Activated T-cell treated with anti-CD3 and anti-CD28 coated beads, Interleukin-2, amount 50 U/mL, for 4 hours (primary cell): Measurements from ENCODE around the gene EVL. TPM values are rescaled to one million over a fixed set of nuclear protein-coding genes. Genes with fewer than 3 reads are reported as not detected.
A peak's percentile ranks its signal among the peaks of the same experiment; 100 is the strongest.
"Not testable (repeated sequence)": the region's sequence is repeated elsewhere in the genome, so short reads cannot be mapped to it uniquely, and the experiment has no call there.

Source experiments
- ATAC-seq, 2 donors: fragments of 200-7000 bp; cut with Tn5 transposase; one replicate each; pipeline ENCODE4 v1.10.0; 2021
- DNase-seq: peaks from one replicate; pipeline ENCODE4 v3.0.0-alpha.2; 2020
- H3K27me3 Mint-ChIP-seq: one replicate; pipeline ENCODE4 v1.8.0; 2021; ENCODE audit warnings: low read depth, mixed read lengths
- H3K36me3 Mint-ChIP-seq: one replicate; pipeline ENCODE4 v1.8.0; 2022; ENCODE audit warnings: mixed read lengths; ENCODE audit not compliant: insufficient read depth
- H3K4me1 Mint-ChIP-seq: one replicate; pipeline ENCODE4 v1.8.0; 2021; ENCODE audit warnings: low read depth, mixed read lengths
- H3K4me3 Mint-ChIP-seq: one replicate; pipeline ENCODE4 v1.8.0; 2021; ENCODE audit warnings: mild to moderate bottlenecking, moderate library complexity, mixed read lengths
- H3K9me3 Mint-ChIP-seq: one replicate; pipeline ENCODE4 v1.8.0; 2021; ENCODE audit warnings: mixed read lengths
- total RNA-seq, 3 donors: library from RNA; stranded (reverse); gene quantifications; one replicate each; pipeline ENCODE4 v1.2.1, GENCODE V29; 2021

The EVL gene
- total RNA-seq, 3 donors from 2014 or later, result 79.4 to 112 (median 107) TPM

- peak in 1 of 2 donors; percentile 2 for ATAC-seq
- no peak overlapping the region for H3K4me3 Mint-ChIP-seq
These were observed 82.7 kb downstream of the EVL start for GRCh38 chr14:100147691-100148464.

DNA sequence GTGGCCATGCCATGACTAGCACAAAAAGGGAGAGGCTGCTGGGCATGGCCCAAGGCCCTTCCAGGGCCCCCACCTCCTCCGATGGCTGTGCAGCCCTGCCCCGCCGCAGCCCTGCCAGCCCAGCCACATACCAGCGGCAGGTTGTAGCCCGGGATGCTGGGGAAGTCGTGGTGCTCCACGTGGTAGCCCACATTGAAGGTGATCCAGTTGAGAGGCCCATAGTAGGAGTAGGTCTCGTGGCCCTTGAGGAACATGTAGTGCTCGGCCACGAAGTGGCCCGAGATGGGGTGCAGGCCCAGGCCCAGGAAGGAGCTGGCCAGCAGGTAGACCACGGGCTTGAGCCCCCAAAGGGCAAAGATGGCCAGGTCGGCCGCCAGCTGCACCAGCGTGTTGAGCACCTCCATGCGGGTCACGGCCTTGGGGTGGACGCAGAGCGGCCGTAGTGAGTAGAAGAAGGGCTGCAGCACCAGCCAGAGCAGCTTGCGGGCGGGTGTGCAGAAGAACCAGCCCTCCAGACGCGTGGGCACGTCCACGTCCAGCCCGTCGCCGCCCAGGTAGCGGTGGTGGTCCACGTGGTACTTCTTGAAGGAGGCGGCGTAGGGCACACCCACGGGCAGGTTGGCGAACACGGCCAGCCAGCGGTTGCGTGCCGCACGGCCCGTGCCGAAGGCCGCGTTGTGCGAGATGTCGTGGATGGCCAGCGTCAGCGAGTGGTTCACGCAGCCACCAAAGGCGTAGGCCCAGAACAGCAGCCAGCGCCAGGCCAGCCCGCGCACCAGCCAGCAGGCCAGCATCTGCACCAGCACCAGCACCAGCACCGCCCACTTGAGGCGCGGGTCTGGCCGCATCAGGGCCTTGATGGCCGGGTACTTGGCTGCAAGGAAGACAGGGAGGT is 83.9 kb downstream of the EVL start:
- DNase-seq (no peak), ATAC-seq (no peak)
- Mint-ChIP-seq H3K36me3 (no peaks in the 10 kb centered on the region), H3K4me3 (no peak overlapping the region), H3K9me3 (no peaks in the 10 kb centered on the region), H3K27me3 (no peaks in the 10 kb centered on the region), H3K4me1 (peaks cover 16% of the 10 kb centered on the region)

More at GRCh38 chr14:100147691-100148464, 82.7 kb downstream of the EVL start:
- Mint-ChIP-seq H3K27me3 (no peaks in the 10 kb centered on the region), H3K4me1 (peaks cover 16% of the 10 kb centered on the region), H3K9me3 (no peaks in the 10 kb centered on the region), H3K36me3 (no peaks in the 10 kb centered on the region)
- DNase-seq, result no peak

- ATAC-seq, result no peak
- no peak overlapping the region for H3K4me3 Mint-ChIP-seq
- peaks cover 16% of the 10 kb centered on the region for H3K4me1 Mint-ChIP-seq
- H3K36me3 Mint-ChIP-seq, result peaks cover 2% of the 10 kb centered on the region
- H3K27me3 Mint-ChIP-seq, result no peaks in the 10 kb centered on the region
- peaks cover 3% of the 10 kb centered on the region for H3K9me3 Mint-ChIP-seq
- no peak for DNase-seq
These were observed 84.8 kb downstream of the EVL start for GRCh38 chr14:100149851-100150611.

DNA sequence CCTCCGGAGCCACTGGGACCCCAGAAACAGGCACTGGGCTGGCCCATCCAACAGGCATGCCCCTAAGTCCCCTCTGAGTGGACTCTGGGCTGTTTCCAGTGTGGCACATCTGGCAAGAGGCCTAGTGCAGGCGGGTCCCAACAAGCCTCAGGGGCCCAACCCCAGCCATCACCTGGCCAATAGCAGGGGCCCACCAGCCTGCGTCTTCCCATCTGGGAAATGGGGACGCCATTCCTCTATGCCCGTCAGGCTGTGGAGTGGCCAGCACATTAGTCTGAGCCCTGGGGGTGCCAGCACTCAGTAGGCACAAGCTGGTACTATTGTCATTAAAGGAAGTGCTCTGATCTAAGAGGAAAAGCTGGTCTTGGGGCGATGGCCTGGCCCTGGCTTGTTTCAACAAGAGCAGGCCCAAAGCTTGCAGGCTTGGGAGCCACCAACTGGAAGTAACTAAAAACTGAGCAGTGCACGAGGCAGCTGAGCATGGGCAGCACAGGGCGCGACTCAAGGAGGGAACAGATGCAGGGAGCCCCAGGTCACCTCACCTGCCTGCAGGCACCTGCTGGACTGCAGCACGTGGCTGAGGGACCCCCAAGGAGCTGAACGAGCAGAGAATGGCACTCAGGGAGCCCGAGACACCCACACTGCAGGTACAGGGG is 85.8 kb downstream of the EVL start:
- H3K4me1 Mint-ChIP-seq, result peaks cover 16% of the 10 kb centered on the region
- ATAC-seq (no peak), DNase-seq (no peak)
- peaks cover 6% of the 10 kb centered on the region for H3K9me3 Mint-ChIP-seq
- H3K36me3 Mint-ChIP-seq, result peaks cover 3% of the 10 kb centered on the region
- H3K4me3 Mint-ChIP-seq, result no peak overlapping the region
- no peaks in the 10 kb centered on the region for H3K27me3 Mint-ChIP-seq

DNA sequence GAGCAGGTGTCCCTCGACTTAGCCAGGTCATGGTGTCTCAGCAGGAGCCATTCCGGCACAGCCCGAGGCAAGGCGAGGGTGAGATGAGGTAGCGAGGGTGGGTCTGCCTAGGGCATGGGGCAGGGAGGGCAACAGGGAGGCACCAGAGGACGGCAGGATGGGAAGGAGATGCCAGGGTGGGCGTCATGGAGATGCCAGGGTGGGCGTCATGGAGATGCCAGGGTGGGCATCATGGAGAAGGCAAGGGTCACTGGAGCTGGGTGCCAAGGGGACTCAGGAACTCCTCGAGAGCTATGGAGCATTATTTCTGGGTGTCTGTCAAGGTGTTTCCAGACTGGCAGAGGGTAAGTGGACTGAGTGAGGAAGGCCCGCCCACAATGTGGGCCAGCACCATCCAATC is 86.9 kb downstream of the EVL start:
- Mint-ChIP-seq H3K4me3 (no peak overlapping the region), H3K27me3 (peaks cover 2% of the 10 kb centered on the region), H3K9me3 (peaks cover 6% of the 10 kb centered on the region), H3K4me1 (peaks cover 11% of the 10 kb centered on the region), H3K36me3 (peaks cover 3% of the 10 kb centered on the region)
- ATAC-seq (no peak), DNase-seq (no peak)

DNA sequence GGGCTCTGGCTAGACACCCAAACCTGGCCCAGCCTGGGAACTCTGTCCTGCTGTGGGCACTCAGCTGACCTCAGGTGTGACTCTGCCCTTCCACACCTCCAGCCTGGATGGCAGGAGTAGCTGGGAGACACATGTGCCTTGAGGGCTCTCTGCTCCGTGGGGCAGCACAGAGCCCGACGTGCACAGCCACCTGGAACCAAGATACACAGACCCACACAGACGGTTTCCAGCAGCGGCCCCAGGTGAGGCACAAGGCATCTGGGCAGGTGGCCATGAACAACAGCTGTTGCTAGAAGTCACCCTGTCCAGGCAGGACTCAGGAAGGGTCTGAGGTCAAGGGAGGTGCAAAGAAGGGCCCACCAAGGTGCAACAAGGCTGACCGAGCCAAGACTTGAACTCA is 88.3 kb downstream of the EVL start:
- Mint-ChIP-seq H3K9me3 (peaks cover 6% of the 10 kb centered on the region), H3K27me3 (peaks cover 11% of the 10 kb centered on the region), H3K4me3 (no peak overlapping the region), H3K4me1 (peaks cover 1% of the 10 kb centered on the region), H3K36me3 (peaks cover 3% of the 10 kb centered on the region)
- no peak for ATAC-seq
- DNase-seq, result no peak

DNA sequence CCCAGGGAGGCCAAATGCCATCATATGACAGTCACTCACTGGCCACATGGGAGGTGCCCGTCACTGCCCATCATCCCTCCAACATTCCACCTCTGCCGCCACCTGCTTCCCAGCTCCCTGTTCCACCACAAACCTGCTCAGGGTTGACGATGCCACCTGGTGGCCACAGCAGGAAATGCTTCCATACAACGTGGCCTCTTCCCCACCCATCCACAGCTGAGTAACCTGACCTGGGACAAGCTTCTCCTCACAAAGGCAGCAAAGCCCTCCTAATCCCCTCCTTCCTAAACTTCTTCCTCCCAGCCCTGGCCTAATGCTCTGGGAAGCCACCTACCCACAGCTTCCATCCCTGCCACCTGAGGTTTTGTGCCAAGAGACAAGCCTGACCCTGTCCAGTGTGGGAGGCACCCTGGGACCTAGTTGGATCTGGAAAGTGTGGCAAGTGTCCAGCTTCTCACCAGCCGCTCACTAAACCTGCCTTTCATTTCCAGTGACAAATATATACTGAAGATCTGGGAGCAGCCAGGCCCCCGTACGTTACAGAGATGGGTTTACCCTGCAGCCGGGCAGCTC is 89.9 kb downstream of the EVL start:
- peaks cover 3% of the 10 kb centered on the region for H3K36me3 Mint-ChIP-seq
- peaks cover 1% of the 10 kb centered on the region for H3K4me1 Mint-ChIP-seq
- H3K9me3 Mint-ChIP-seq, result peaks cover 6% of the 10 kb centered on the region
- H3K4me3 Mint-ChIP-seq, result no peak overlapping the region
- no peak for DNase-seq
- peaks cover 16% of the 10 kb centered on the region for H3K27me3 Mint-ChIP-seq
- no peak for ATAC-seq

- no peak overlapping the region for H3K4me3 Mint-ChIP-seq
- H3K4me1 Mint-ChIP-seq, result peaks cover 1% of the 10 kb centered on the region
- H3K36me3 Mint-ChIP-seq, result peaks cover 3% of the 10 kb centered on the region
- no peak for DNase-seq
- peaks cover 19% of the 10 kb centered on the region for H3K27me3 Mint-ChIP-seq
- no peak for ATAC-seq
- peaks cover 6% of the 10 kb centered on the region for H3K9me3 Mint-ChIP-seq
These were observed 90.8 kb downstream of the EVL start for GRCh38 chr14:100155756-100156616.

DNA sequence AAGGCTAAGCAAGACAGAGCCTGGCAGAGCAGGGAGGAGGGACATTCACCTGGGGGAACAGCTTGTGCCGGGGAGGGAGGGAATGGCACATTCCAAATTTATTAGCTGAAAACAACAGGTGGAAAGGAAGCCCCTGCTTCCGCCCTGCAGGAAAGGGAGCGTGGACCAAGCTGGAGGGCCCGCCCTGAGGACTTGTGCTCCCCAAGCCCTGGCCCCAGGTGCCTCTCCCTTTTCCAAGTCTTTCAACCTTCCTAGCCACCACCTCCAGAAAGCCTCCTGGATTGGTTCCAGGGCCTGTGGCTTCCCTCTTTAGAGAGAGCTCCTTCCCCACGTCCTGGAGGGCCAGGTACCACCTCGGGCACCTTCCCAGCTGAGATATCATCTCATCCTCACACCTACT is 91.6 kb downstream of the EVL start:
- peaks cover 1% of the 10 kb centered on the region for H3K4me1 Mint-ChIP-seq
- H3K27me3 Mint-ChIP-seq, result peaks cover 19% of the 10 kb centered on the region
- no peak for ATAC-seq

GRCh38 chr14:100157548-100158232 is 92.5 kb downstream of the EVL start:
- not testable (repeated sequence) for H3K4me1 Mint-ChIP-seq, ATAC-seq, H3K36me3 Mint-ChIP-seq, DNase-seq, H3K9me3 Mint-ChIP-seq
- Mint-ChIP-seq H3K27me3 (peaks cover 19% of the 10 kb centered on the region), H3K4me3 (peak overlapping the region; percentile 19)

More for the DNA sequence above, 91.6 kb downstream of the EVL start:
- H3K9me3 Mint-ChIP-seq, result peaks cover 6% of the 10 kb centered on the region
- no peak for DNase-seq
- no peak overlapping the region for H3K4me3 Mint-ChIP-seq
- peaks cover 3% of the 10 kb centered on the region for H3K36me3 Mint-ChIP-seq

DNA sequence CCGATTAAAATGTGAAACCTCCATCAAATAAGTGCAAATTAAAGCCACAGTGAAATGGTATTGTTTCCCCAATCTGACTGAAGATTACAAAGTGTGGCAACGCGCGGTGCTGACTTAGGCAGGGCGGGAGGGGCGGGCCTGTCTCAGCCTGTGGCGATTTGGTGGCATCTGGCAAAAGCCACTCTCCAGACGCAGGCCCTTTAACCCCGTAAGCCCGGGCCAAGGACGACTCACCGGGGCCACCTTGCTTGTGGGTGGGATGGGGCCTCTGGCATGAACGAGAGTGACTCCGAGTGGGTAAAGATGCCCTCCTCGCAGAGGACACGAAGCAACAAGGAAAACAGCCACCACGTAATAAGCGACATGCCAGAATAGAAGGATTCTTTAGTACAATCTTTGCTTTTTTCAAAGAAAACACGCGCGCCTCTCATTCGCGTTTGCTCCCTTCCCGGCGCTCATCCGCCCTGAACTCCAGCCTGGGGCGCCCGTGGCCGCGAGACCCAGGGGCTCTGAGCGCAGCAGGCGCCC is 93.4 kb downstream of the EVL start:
- ATAC-seq, result no peak

More for the DNA sequence above, 93.4 kb downstream of the EVL start:
- H3K4me3 Mint-ChIP-seq, result peak overlapping the region; percentile 47
- H3K27me3 Mint-ChIP-seq, result peaks cover 19% of the 10 kb centered on the region
- H3K9me3 Mint-ChIP-seq, result peaks cover 6% of the 10 kb centered on the region
- H3K36me3 Mint-ChIP-seq, result peaks cover 3% of the 10 kb centered on the region
- no peak for DNase-seq
- peaks cover 1% of the 10 kb centered on the region for H3K4me1 Mint-ChIP-seq
